ENCODE results near the gene MRPL11. TPM values are rescaled to one million over a fixed set of nuclear protein-coding genes. Genes with fewer than 3 reads are reported as not detected.

MRPL11 gene
- total and polyA plus RNA-seq, 2 donors (not counting 3 experiments of a cell fraction or from before 2014, with no cell fraction given): 54.9 to 69.1 TPM

DNA sequence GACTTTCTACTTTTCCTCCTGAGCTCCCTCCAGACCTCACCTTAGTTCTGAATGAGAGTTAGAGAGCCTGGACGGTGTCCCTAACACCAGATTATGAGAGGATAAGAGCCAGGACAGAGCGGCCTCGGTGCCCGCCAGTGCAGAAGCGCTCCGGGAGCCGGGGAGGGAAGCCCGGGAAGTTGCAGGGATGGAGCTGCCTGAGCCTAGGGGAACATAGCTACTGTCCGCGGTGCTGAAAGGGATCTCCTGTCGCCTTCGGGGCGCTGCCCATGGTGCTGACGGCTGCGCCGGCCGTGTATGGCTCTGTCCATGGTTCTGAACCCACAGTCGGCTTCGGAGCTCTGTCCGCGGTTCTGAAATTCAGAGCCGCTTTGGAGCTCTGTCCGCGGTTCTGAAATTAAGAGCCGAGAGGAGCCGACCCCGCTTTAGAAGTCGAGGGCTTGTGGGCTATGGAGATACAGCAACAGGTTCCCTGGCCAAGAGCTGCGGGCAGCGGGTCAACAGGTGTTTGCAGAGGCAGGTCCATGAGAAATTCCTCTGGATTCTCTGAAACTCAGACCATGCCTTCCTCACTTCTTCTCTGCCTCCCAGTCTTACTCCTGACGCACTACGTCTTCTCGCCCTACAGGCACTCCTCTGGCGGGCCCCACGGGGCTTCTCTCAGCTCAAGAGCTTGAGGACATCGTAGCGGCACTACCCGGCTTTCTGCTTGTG, 17.0 kb downstream of the MRPL11 start:
- intact Hi-C loops (cut with micrococcal nuclease): loop anchor here (1.0 to 2.0 kb wide), 2 partner anchors 45 to 132 kb away; partner anchors contain the start of genes PELI3 and YIF1A

More for the DNA sequence above, 17.0 kb downstream of the MRPL11 start:
- no TSS peak for BruUV-seq (replicated peaks)
- TF ChIP-seq MYC (IDR thresholded peaks at IDR 0.05; ENCODE audit: low read depth, low read length) (peak; percentile 21), GATA2 (IDR thresholded peaks at IDR 0.05; ENCODE audit: insufficient read depth, insufficient read length, low read depth, low read length) (no peak), POLR2AphosphoS5 (IDR thresholded peaks at IDR 0.05; ENCODE audit: insufficient read depth, low read depth, low read length) (peak; percentile 99), MAX (IDR thresholded peaks at IDR 0.05; ENCODE audit: insufficient read depth, insufficient read length) (peak; percentile 86), JUN (IDR thresholded peaks at IDR 0.05; ENCODE audit: borderline replicate concordance, insufficient read depth, insufficient read length, low read depth) (no peak), EZH2 (IDR thresholded peaks at IDR 0.05; ENCODE audit: borderline replicate concordance, low read depth, low read length, severe bottlenecking) (no peak), POLR2A (IDR thresholded peaks at IDR 0.05; ENCODE audit: low read depth, low read length) (no peak), FOS (IDR thresholded peaks at IDR 0.05; ENCODE audit: borderline replicate concordance, insufficient read depth, low read length) (no peak)
- TF ChIP-seq, protein P1, sequence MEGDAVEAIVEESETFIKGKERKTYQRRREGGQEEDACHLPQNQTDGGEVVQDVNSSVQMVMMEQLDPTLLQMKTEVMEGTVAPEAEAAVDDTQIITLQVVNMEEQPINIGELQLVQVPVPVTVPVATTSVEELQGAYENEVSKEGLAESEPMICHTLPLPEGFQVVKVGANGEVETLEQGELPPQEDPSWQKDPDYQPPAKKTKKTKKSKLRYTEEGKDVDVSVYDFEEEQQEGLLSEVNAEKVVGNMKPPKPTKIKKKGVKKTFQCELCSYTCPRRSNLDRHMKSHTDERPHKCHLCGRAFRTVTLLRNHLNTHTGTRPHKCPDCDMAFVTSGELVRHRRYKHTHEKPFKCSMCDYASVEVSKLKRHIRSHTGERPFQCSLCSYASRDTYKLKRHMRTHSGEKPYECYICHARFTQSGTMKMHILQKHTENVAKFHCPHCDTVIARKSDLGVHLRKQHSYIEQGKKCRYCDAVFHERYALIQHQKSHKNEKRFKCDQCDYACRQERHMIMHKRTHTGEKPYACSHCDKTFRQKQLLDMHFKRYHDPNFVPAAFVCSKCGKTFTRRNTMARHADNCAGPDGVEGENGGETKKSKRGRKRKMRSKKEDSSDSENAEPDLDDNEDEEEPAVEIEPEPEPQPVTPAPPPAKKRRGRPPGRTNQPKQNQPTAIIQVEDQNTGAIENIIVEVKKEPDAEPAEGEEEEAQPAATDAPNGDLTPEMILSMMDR (IDR thresholded peaks at IDR 0.05; ENCODE audit: extremely low read depth in 1 of 2, insufficient read depth in 1 of 2, low read depth in 1 of 2, low read length in 2 of 2): no peak
- Histone ChIP-seq H3K36me3 (ENCODE audit: control insufficient read depth in 2 of 2, extremely low read depth in 1 of 2, insufficient read depth in 2 of 2, low read length in 2 of 2) (no peaks in the 10 kb centered on the region), H3K79me2 (ENCODE audit: control insufficient read depth, insufficient read depth, low read length) (no peaks in the 10 kb centered on the region), H3K4me1 (ENCODE audit: control insufficient read depth, extremely low read depth, insufficient read depth, low read length) (no peaks in the 10 kb centered on the region), H3K4me2 (ENCODE audit: insufficient read depth, low read length) (no peak overlapping the region), H3K27me3 (ENCODE audit: control insufficient read depth in 2 of 2, insufficient read depth in 2 of 2, low read length in 2 of 2) (peaks cover 13 to 17% of the 10 kb centered on the region in 2 experiments), H4K20me1 (replicated peaks; ENCODE audit: control insufficient read depth, extremely low read depth, insufficient read depth, low read length) (no peaks in the 10 kb centered on the region), H3K9me3 (replicated peaks; ENCODE audit: control insufficient read depth, insufficient read depth, low read length) (no peaks in the 10 kb centered on the region), H3K9me1 (replicated peaks; ENCODE audit: control insufficient read depth, extremely low read depth, insufficient read depth, low read length) (no peaks in the 10 kb centered on the region), H3K9ac (replicated peaks; ENCODE audit: extremely low read depth, insufficient read depth, low read length) (no peak overlapping the region), H3K27ac (ENCODE audit: insufficient read depth, low read depth, low read length) (no peak overlapping the region), H2AFZ (ENCODE audit: low read depth, low read length) (no peak overlapping the region), H3K4me3 (replicated peaks in 1 of 3; ENCODE audit: insufficient read depth in 1 of 3, low read depth in 1 of 3, low read length in 3 of 3) (no peak overlapping the region)
- dilution Hi-C loops (cut with MboI; ENCODE audit: extremely low pct_ligation_motif_present, low sequenced_read_pairs): no loop called here
- POLR2A ChIA-PET: no interaction called here
- CTCF ChIA-PET: interaction anchor here (0.8 to 2.3 kb wide), 17 partner anchors 8 to 256 kb away, joined by 3 to 21 read pairs (median 4); partner anchors contain the start of genes DPP3, MRPL11 and RBM4B
- DNase-seq (ENCODE audit: low read depth, low spot score): peak; percentile 88
- peak; percentile 79 for FAIRE-seq
